Stimulated activated CD8-positive, alpha-beta memory T cell treated with anti-CD3 and anti-CD28 coated beads, Interleukin-4, amount 100 ng/mL, for 48 hours (primary cell): ENCODE results near the gene SPATA9.
"Not testable (repeated sequence)": the region's sequence is repeated elsewhere in the genome, so short reads cannot be mapped to it uniquely, and the experiment has no call there.

ENCODE experiments used
- DNase-seq: peaks from one replicate; pipeline ENCODE4 v3.0.0-alpha.2; 2020

SPATA9 gene

GRCh38 chr5:95672641-95673040 is 10.2 kb downstream of the SPATA9 start:
- DNase-seq, result no peak

- no peak for DNase-seq
These were observed 11.0 kb downstream of the SPATA9 start for GRCh38 chr5:95671826-95672225.

DNA sequence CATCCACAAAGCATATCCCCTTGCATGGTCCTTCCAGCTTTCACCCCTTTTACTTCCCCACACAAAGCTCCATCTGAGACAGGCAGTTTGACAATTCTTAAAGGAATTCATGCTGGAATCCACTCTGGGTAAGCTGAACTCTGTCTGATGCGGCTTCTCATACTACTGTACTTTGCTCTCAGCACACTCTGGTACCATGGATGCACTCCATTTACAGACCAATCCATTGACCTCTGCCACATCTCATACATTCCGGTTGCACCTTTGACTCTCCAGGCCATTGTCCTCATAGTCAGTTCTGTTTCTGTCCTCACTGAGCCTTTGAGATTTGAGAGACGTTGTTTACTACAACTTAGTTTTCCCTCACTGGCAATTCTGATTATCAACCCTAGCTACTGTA is 12.2 kb downstream of the SPATA9 start:
- DNase-seq, result no peak

- no peak for DNase-seq
These were observed 12.8 kb downstream of the SPATA9 start for GRCh38 chr5:95669985-95670384.

DNA sequence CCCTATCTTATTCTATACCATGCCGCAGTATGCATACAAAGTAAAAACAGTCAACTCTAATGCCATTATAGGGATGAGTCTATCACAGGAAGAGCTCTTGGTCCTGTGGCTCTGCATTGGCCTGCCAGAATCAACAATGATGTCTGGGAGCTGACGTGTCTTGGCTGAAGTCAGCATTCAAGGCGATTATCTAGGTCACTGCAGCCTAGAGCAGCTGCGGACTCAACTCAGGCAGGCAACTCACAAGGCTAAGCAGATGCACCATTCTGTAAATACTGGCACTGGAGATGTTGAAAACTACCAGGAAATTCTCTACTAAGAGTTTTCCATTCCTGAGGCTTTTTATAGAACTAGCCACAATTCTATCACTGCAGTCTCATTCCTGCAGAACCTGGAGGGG is 13.3 kb downstream of the SPATA9 start:
- no peak for DNase-seq

DNA sequence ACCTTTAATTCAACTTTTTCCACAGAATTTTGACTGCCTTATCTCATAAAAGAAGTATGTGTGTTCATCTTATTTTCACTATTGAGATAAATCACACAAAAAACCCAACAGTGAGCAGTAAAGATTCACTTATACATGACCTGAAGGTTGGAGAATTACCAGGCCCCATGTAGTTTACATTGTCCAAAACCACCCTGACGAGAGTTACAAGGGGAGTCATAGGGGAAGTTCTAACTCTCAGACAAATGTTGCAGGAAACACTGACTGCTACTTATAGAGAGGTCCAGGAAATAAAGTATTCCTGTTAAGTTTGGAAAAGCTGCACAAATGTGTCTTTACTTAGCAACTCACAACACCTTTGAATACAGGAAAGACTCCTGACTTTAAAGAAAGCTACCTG is 14.1 kb downstream of the SPATA9 start:
- no peak for DNase-seq

DNA sequence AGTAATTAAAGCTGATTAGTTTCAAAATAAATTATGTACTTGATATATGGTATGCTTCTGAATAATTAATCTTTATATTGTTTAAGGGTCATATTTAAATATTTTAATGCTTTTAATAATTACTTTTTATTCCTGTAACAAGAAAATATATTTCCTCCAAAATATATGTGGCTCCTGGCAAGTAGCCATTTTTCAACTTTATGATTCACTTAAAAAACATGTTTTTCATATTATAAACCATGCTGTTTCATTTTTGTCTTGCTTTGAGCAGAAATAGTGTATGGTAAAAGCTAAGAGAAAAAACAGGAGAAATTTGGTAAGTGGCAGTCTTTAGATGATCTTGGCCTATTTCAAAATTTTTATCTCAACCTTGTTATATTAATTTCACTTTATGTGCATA is 14.6 kb downstream of the SPATA9 start:
- no peak for DNase-seq

GRCh38 chr5:95667678-95668077 is 15.1 kb downstream of the SPATA9 start:
- no peak for DNase-seq

- DNase-seq, result no peak
These were observed 15.7 kb downstream of the SPATA9 start for GRCh38 chr5:95667061-95667618.

GRCh38 chr5:95664204-95664786 is 18.5 kb downstream of the SPATA9 start:
- DNase-seq, result peak; percentile 52

DNA sequence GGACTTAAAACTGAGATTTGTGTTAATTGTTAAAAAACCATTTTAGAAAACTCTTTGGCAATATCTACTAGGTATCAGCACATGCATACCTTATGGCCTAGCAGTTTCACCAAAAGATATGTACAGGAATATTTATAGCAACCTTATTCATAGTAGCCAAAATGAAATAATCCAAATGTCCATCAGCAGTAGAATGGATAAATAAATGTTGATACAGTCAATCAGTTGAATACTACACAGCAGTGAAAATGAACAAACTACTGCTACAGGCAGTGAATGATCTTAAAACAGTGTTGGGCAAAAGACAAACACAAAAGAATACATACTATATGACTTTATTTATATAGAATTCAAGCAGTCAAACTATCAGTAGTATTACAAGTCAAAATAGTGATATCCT is 19.8 kb downstream of the SPATA9 start:
- no peak for DNase-seq

DNA sequence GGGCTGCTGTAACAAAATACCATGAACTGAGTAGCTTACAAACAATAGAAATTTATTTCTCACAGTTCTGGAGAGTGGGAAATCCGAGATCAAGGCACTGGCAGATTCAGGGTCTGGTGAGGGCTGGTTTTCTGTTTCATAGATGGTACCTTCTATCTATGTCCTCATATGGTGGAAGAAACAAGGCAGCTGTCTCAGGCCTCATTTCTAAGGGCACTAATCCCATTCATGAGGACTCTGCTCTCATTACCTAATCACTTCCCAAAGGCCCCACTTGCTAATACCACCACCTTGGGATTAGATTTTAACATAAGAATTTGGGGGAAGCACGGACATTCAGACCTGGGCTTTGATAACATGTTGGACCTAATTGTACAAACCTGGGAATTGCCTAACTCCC is 22.7 kb downstream of the SPATA9 start:
- DNase-seq, result no peak

DNA sequence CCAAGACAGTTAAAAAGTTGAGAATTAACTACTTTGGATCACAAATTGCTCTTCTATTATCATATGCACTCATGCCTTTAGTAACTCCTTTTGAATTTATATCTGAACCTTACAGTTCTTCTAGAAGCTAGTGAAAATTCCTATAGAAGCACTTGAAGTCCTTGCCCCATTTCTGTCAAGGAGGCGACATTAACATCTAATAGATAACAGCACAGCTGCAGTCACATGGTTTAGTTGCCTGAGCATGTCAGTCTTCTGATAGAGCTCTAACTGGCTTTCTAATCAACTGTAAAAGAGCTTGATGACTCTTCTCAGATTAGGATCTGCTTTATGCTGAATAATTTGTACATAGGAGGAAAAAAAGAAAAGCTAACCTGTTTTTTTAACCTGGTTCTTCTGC is 27.2 kb downstream of the SPATA9 start:
- no peak for DNase-seq

GRCh38 chr5:95654196-95654595 is 28.6 kb downstream of the SPATA9 start:
- no peak for DNase-seq

DNA sequence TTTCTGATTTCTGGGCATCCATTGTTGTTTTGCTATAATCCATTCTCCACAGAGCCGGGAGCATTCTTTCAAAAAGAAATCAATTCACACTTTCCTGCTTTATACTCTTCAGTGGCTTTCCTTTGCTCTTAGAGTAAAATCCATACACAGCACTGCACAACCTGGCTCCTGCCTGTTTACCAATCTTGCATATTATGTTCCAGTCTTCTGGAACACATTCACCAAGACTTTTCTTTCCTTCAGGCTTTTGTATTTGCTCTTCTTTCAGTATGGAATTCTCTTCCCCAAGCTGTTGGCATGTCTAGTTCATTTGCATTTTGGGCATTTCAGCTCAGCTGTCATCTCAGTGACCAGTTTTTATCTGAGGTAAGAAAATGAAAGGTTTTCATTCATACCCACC is 29.9 kb downstream of the SPATA9 start:
- no peak for DNase-seq

DNA sequence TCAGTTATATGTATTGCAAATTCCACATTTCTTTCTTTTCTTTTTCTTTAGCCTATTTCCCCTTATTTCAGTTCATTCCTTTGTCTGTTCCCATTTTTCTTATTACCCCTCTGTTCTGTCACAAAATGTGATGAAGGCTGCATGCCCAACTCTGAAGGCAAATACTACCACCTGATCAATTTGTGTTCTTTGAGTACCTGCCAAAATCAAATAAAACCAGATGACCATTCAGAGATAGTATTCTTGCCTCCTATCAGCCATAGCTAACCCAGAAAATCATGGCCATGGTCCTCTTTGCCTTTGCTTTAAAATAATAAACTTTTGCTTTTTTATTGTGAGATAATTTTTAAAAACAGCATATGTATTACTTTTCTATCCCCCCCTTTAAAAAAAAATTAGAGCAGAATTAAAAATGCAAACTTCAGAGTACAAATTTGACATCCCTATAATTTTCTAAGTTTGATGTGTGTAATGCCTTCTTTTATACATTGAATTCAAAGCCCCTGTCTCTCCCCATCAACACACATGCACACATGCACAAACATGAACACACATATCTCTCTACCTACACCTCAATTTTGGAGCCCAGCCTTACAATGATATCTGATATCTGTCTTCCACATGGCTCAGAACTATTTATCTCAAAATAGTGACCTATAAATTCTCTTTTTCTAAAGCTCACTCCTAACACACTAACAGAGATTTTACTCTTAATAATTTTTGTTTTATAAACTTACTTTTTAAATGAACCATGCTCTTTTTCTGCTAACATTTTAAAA is 32.8 kb downstream of the SPATA9 start:
- DNase-seq, result no peak

- DNase-seq, result no peak
These were observed 33.5 kb downstream of the SPATA9 start for GRCh38 chr5:95649274-95649673.

- no peak for DNase-seq
These were observed 34.6 kb downstream of the SPATA9 start for GRCh38 chr5:95647886-95648860.

- DNase-seq, result peak; percentile 97
These were observed 36.0 kb downstream of the SPATA9 start, which contains the start of gene RFESD for GRCh38 chr5:95646569-95647431. RFESD (plus strand) TSS chr5:95646777; CDS start chr5:95652272, 5,495 bp downstream.

- not testable (repeated sequence) for DNase-seq
These were observed 36.6 kb downstream of the SPATA9 start for GRCh38 chr5:95646226-95646568.

GRCh38 chr5:95644351-95645042 is 38.3 kb downstream of the SPATA9 start:
- DNase-seq, result peak; percentile 58

GRCh38 chr5:95643152-95643551 is 39.6 kb downstream of the SPATA9 start:
- no peak for DNase-seq
